ENCODE measurements around the gene TSPAN18.

DNA sequence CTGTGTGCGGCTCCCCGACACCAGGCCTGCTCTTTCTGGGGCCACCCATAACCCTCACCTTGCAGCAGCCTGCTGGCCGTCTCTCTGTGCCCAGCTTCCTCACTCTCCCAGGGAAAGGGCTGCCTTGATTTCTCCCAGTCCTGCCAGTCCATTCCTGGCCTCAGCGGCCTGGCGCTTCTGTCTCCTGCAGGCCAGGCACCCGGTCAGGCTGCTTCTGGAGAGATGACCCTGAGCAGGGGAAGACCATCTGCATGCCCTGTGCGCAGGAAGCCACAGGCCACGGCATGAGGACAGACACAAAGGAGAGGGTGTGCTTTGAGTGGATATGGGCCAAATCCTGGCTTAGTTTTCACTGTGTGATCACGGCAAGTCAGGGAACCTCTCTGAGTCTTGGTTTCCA, 86.2 kb downstream of the TSPAN18 start:
- TF ChIP-seq POLR2A (IDR thresholded peaks at IDR 0.05): no peak
- TF ChIP-seq, protein P1, sequence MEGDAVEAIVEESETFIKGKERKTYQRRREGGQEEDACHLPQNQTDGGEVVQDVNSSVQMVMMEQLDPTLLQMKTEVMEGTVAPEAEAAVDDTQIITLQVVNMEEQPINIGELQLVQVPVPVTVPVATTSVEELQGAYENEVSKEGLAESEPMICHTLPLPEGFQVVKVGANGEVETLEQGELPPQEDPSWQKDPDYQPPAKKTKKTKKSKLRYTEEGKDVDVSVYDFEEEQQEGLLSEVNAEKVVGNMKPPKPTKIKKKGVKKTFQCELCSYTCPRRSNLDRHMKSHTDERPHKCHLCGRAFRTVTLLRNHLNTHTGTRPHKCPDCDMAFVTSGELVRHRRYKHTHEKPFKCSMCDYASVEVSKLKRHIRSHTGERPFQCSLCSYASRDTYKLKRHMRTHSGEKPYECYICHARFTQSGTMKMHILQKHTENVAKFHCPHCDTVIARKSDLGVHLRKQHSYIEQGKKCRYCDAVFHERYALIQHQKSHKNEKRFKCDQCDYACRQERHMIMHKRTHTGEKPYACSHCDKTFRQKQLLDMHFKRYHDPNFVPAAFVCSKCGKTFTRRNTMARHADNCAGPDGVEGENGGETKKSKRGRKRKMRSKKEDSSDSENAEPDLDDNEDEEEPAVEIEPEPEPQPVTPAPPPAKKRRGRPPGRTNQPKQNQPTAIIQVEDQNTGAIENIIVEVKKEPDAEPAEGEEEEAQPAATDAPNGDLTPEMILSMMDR (IDR thresholded peaks at IDR 0.05): no peak

Data from transverse colon (tissue), 3 donors.